Epithelial cell of proximal tubule (primary cell): ENCODE results near the gene ZNF532. TPM values are rescaled to one million over a fixed set of nuclear protein-coding genes. Genes with fewer than 3 reads are reported as not detected.
"Not testable (repeated sequence)": the region's sequence is repeated elsewhere in the genome, so short reads cannot be mapped to it uniquely, and the experiment has no call there.

Experiments
- DNase-seq: peaks from one replicate; pipeline ENCODE4 v3.0.0-alpha.2; 2011; ENCODE audit warnings: low read depth
- H3K4me3 ChIP-seq: 2 replicates; pipeline ENCODE4 v1.5.1; 2011; ENCODE audit warnings: low read depth, mild to moderate bottlenecking, low read length
- CTCF ChIP-seq: conservative IDR thresholded peaks from 2 replicates; pipeline ENCODE4 v1.5.1; 2012; ENCODE audit warnings: low read depth, mild to moderate bottlenecking, low read length
- total RNA-seq: library from RNA; depleted of rRNA; stranded (reverse); fragments of >200 nt; gene quantifications from 2 replicates; pipeline ENCODE4 v1.2.3, GENCODE V29; 2015

Gene ZNF532
- total RNA-seq, 1 donor from 2014 or later: 70.2 TPM

- no peak for DNase-seq
- no peak overlapping the region for H3K4me3 ChIP-seq
- no peak for TF ChIP-seq CTCF
Measured at GRCh38 chr18:58827428-58827827, 37.2 kb upstream of the ZNF532 start.

GRCh38 chr18:58827886-58828285 lies 36.8 kb upstream of the ZNF532 start:
- TF ChIP-seq CTCF: no peak
- H3K4me3 ChIP-seq: no peak overlapping the region
- DNase-seq: no peak

- no peak for DNase-seq
- H3K4me3 ChIP-seq: no peak overlapping the region
- TF ChIP-seq CTCF: no peak
Measured at GRCh38 chr18:58828399-58829121, 36.1 kb upstream of the ZNF532 start.

- no peak for DNase-seq
- H3K4me3 ChIP-seq: no peak overlapping the region
- no peak for TF ChIP-seq CTCF
Measured at GRCh38 chr18:58829263-58829662, 35.4 kb upstream of the ZNF532 start.

GRCh38 chr18:58829886-58830285 lies 34.8 kb upstream of the ZNF532 start:
- not testable (repeated sequence) for H3K4me3 ChIP-seq, DNase-seq

- no peak overlapping the region for H3K4me3 ChIP-seq
- DNase-seq: no peak
- no peak for TF ChIP-seq CTCF
Measured at GRCh38 chr18:58831606-58832005, 33.1 kb upstream of the ZNF532 start.

- TF ChIP-seq CTCF: no peak
- no peak overlapping the region for H3K4me3 ChIP-seq
- DNase-seq: no peak
Measured at GRCh38 chr18:58838165-58838860, 26.4 kb upstream of the ZNF532 start.
